Inflammatory macrophage treated with lipopolysaccharide for 4 hours (primary cell): ENCODE measurements around the gene KRTAP5-3.
"Not testable (repeated sequence)": the region's sequence is repeated elsewhere in the genome, so short reads cannot be mapped to it uniquely, and the experiment has no call there.

Experiments used
- DNase-seq: peaks from one replicate; pipeline ENCODE4 v3.0.0-alpha.2; 2020

Gene KRTAP5-3

GRCh38 chr11:1575756-1576155 lies 32.5 kb downstream of the KRTAP5-3 start:
- not testable (repeated sequence) for DNase-seq

DNA sequence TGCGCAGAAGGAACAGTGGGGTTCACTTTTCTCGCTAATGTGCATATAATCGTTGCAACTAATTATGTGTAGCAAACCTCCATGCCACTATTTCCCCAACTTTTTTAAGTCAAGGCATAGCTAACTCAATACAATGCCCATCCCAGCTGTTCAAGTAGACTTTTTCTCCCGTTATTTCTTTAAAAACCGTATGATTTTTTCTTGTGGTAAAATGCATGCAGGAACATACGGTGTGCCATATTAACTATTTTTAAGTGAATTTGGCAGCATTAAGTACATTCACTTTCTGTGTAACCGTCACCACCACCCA lies 33.4 kb downstream of the KRTAP5-3 start:
- no peak for DNase-seq

DNA sequence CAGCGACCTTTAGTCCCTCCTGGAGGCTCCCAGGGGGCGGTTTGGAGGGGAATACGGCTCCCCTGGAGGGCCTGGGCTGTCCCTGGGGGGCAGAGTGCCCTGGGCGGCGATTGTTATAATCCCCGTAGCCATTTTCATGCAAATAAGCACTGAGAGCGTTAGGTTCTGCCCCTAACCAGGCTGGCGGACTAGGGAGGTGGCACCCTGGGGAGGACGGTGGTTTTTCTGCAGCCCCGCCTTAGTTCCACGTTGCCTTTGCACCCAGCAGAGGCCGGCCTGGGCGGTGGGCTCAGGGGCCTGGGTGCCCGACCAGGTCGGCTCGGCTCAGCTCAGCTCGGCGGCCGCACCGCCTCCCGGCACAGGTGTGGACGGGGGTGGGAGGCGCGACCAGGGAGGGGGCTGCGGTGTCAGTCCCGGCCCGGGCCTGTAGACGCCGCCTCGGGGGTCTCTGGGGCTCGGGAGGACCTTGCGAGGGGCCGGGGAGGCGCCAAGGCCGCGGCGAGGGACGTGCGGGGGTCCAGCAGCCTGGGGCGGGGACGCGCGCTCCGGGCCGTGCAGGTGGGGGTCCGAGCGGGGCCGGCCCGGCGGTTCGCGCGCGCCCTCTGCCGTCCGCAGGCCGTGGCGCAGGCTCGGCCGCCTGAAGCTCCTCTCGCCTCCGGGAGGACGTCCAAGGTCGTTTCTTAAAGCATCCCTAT lies 33.9 kb downstream of the KRTAP5-3 start:
- peak; percentile 46 for DNase-seq

GRCh38 chr11:1573903-1574237 lies 34.4 kb downstream of the KRTAP5-3 start:
- no peak for DNase-seq

DNA sequence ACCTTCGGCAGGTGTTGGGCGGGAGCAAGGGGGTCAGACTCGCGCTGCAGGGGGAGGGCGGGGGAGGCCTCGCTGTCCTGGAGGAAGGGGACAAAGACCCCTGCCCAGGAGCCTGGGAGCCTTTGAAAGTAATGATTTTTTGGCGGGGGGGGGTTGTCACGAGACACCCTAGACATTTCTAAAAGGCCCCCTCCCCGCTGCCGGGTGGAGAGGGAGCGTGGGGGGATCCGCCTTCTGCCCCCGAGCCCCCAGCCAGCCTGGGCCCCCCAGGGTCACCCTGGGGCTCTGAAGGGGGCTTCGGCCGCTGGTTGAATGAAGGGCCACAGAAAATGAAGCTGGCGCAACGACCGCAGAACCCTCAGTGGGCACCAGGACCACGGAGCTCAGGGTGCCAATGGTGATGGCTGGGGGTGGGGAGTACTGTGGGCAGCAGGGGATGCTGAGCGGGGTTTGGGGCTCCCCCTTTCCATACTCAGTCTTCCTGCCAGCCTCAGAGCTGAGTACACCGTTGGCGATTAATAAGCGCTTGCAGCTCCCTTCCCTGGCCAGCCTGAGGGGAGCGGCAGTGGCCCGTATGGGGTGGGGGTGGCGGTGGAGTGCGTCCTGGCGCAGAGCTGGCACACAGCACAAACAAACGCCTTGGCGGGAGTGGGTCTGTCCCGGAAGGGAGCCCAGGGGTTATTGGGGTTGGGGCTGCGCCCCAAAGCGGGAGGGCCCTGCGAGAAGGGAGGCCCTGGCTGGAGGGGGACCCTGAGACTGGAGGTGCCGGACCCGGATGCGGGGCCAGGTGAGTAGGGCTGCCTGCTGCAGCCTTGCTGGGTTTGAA lies 35.0 kb downstream of the KRTAP5-3 start:
- DNase-seq, result no peak

- peak; percentile 88 for DNase-seq
These were observed 35.8 kb downstream of the KRTAP5-3 start, which contains the start of gene DUSP8 for GRCh38 chr11:1572197-1573076. DUSP8 (minus strand) TSS chr11:1572271; CDS start chr11:1565826, 6,445 bp downstream.

- no peak for DNase-seq
These were observed 36.5 kb downstream of the KRTAP5-3 start for GRCh38 chr11:1571760-1572196.

DNA sequence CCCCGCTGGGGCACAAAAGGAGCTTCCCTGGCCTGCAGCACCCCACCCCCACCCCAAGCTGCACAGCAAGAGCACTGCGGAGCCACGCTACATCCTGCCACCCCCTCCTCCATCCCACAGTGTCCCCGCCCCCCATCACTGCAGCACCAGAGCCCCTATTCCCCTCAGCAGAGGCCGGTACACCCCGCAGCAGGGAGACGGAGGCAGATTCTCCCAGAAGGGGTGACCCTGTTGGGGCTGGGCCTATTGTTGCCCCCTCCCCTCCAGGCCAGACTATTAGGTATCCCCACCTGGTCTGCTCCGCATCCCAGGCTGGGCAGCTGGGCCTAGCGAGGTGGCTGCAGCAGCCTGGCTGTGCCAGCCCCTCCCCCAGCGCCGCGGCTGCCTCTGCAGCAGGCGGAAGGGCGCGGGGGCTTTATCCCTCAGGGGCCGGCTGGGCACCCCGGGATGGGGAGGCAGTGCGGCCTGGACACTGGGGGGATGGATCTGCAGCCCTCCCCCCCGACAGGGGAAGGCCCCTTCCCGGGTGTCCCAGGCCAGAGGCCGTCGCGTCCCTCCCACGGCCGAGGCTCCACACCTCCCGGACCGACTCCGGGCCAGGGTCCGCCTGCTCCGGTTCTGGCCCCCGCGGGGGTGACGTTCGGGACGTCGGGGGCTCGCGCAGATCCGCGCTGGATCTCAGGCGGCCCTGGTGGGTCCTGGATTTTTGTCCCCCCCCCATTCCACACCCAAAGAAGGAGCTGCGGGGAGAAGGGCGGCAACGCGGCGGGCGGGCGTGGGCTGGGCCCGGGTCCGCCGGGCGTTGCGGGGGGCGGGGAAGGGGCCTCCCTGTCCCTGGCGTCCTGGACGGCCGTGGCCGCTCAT lies 37.1 kb downstream of the KRTAP5-3 start:
- DNase-seq, result no peak

GRCh38 chr11:1570531-1570895 lies 37.8 kb downstream of the KRTAP5-3 start:
- DNase-seq, result no peak

DNA sequence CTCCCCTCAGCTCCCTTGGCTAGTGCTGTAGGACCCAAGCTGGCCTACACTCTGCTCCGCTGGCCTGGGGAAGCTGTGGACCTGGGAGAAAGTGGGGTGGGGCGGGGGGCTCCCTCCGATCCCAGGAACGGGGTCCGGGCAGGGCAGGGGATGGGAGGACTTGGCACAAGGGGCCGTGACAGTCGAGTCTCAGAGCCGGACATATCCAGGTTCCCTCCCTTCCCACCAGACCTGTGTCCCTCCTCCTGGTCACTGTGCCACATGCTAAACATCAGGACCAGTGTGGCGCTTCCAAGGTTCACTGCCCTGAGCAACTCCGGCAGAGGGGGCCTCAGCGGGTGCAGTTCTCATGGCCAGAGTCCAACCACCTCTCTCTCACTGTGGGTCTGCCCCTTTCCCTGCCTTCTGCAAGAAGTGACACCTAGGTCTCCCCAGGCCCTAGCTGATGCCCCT lies 38.2 kb downstream of the KRTAP5-3 start:
- no peak for DNase-seq

DNA sequence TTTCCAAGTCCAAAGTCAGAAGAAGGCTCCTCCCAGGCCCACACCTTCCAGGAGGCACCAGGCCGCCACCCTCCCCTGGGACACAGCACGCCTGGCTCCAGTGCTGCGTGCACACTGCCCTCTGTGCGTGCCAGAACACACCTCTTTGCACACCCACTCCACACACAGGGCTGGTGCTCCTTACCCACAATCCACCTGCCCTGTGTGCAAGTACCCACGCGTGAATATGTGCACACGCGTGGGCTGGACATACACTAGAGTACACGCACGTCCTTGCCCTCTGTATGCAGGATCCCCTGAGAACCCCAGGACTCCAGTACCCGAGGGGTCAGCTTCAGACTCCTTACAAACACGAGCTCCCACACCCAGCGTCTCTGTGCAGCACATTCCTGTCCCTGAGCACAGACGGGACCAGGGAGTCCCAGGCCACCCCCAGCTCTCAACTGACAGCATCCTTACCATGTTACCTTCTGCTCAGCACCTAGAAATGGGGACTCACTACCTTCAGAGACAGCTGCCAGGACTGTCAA lies 38.9 kb downstream of the KRTAP5-3 start:
- no peak for DNase-seq

GRCh38 chr11:1568441-1568911 lies 39.8 kb downstream of the KRTAP5-3 start:
- no peak for DNase-seq

GRCh38 chr11:1567721-1568100 lies 40.6 kb downstream of the KRTAP5-3 start:
- no peak for DNase-seq

DNA sequence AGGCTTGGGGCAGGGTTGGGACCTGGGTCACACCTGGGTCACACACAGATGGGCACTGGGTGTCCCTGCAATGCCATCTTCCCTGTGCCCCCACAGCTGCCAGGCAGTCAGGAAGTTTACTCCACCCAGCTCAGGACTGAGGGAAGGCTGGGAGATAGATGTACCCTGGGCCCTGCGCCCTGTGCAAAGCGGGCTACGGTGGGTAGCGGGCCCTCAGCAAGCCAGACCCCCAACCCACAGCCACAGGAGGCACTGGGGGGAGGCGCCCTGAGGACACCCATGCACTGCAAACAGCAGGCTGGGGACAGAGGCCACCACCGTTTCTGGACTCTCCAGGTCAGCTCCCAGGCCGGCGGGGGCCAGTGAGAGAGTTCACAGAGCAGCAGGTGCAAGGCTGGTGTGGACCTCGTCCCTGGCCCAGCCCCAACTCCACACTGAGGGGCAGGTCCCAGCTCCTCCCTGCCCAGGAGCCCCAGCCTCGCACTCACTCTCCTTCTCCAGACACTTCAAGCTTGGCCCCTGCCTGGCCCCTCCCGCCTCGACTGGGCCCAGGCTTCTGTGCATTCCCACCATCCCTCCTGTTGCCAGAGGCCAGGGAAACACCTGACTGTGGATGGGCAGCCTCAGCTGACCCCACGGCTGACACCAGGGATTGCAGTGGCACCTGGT lies 41.1 kb downstream of the KRTAP5-3 start:
- DNase-seq, result no peak

DNA sequence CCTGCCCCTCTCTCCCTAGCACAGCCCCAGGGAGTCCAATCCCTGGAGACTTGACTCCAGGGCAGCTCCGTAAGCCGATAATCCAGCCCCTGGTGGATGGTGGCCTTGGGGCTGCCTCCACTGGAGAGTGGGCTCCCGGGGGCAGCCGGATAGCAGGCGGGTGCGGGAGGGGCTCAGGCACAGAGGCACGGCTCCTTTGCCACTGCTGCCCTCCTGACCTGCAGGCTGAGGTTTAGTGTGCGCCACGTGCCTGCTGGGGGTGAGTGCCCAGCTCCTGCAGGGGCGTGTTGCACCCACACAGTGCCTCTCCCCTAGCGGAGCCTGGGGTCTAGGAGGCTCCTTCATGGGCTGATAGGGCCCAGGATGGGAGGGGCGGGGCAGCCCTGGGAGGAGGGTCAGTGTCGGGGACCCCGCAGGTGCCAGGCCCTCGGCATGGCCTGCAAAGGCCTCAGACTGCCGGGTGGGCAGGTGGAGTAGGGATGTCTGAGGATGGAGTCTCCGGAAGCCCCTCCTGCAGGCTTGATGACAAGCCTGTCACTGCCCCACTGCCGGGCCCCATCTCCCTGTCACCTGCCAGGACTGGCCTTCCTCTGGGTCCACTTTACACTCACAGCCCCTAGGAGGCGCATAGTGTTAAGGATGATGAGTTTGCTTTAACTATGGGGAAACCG lies 41.7 kb downstream of the KRTAP5-3 start:
- DNase-seq, result no peak

- DNase-seq, result no peak
These were observed 42.4 kb downstream of the KRTAP5-3 start for GRCh38 chr11:1565904-1566247.

DNA sequence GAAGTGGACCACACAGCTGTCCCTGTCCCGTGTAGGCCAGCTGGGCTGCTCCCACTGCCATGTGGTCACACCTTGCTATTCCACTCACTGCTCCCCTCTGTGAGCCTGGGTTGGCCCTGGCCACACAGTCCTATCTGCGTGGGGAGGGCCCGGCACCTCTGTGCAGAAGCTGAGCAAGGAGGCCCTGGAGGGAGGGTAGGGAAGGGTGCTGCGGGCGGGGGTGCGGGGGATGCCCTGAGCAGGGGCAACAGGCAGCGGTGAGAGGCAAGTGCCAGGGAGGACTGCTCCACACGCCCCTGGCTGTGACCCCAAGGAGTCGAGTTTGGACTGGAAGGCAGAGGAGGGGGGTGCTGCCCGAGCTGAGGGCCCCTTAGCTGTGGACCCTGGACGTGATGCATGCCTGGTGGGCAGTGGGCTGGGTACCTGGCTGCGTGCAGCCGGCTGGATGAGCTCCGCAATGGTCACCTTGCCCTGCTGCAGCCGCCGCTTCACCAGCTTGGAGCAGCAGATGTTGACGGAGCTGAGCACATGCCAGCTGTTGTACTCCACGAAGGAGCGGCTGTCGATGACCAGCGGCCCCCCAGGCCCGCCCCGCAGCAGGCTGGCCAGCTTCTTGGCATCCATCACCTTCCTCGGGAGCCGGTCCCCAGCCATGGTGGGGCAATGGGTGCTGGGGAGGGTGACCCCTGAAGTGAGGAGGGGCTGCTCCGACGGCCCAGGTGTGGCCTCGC lies 42.9 kb downstream of the KRTAP5-3 start:
- no peak for DNase-seq

DNA sequence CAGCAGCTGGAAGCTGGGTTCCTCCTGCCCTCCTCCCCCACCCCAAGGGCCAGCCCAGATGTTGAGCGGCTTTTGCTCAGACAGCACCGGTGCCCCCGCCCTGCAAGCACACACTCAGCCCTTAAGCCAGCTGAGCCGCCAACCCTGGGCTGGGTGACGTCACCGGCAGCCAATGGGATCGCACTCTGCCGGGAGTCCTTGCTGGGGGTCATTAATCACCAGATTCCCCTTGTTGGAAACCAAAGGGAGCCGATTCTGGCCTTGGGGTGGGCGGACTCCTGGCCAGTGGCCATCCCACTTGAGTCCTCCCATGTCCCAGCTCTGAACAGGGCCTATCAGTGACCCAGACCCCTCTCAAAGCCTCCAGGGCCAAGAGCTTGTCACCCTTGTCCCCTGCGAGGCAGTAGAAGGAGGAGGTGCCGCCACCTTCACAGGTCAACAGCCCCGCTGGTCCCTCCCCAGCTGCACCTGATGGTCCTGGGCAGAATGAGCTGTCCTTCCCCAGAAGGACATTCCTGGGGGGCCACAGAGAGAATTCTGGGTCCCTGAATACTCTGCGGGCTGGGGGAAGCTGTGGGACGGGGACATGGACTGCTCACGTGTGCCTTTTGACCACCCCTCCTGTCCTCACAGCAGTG lies 43.6 kb downstream of the KRTAP5-3 start:
- peak; percentile 38 for DNase-seq

- no peak for DNase-seq
These were observed 44.3 kb downstream of the KRTAP5-3 start for GRCh38 chr11:1563697-1564534.
